Measurements from ENCODE around the gene NFKB2.
A peak's percentile ranks its signal among the peaks of the same experiment; 100 is the strongest.

Gene NFKB2

GRCh38 chr10:102396317-102396650 lies 779 bp downstream of the NFKB2 start:
- H3K27me3 ChIP-seq (replicated peaks; ENCODE audit: control insufficient read depth, insufficient read depth, low read length), result no peaks in the 10 kb centered on the region
- H3K4me3 ChIP-seq (replicated peaks; ENCODE audit: low read depth, low read length), result peak overlapping the region; percentile 95
- TF ChIP-seq, protein P1, sequence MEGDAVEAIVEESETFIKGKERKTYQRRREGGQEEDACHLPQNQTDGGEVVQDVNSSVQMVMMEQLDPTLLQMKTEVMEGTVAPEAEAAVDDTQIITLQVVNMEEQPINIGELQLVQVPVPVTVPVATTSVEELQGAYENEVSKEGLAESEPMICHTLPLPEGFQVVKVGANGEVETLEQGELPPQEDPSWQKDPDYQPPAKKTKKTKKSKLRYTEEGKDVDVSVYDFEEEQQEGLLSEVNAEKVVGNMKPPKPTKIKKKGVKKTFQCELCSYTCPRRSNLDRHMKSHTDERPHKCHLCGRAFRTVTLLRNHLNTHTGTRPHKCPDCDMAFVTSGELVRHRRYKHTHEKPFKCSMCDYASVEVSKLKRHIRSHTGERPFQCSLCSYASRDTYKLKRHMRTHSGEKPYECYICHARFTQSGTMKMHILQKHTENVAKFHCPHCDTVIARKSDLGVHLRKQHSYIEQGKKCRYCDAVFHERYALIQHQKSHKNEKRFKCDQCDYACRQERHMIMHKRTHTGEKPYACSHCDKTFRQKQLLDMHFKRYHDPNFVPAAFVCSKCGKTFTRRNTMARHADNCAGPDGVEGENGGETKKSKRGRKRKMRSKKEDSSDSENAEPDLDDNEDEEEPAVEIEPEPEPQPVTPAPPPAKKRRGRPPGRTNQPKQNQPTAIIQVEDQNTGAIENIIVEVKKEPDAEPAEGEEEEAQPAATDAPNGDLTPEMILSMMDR (IDR thresholded peaks at IDR 0.05; ENCODE audit: insufficient read depth, low read length, poor library complexity, severe bottlenecking), result no peak
- no peak for DNase-seq (ENCODE audit: extremely low read depth, insufficient read length)
- H3K36me3 ChIP-seq (ENCODE audit: control insufficient read depth, insufficient read depth, low read length), result peaks cover 35% of the 10 kb centered on the region

GRCh38 chr10:102396730-102397151 lies 1.2 kb downstream of the NFKB2 start:
- Histone ChIP-seq H3K36me3 (ENCODE audit: control insufficient read depth, insufficient read depth, low read length) (peaks cover 40% of the 10 kb centered on the region), H3K4me3 (replicated peaks; ENCODE audit: low read depth, low read length) (peak overlapping the region; percentile 95), H3K27me3 (replicated peaks; ENCODE audit: control insufficient read depth, insufficient read depth, low read length) (no peaks in the 10 kb centered on the region)
- TF ChIP-seq, protein P1 (IDR thresholded peaks at IDR 0.05; ENCODE audit: insufficient read depth, low read length, poor library complexity, severe bottlenecking), result no peak
- no peak for DNase-seq (ENCODE audit: extremely low read depth, insufficient read length)

DNA sequence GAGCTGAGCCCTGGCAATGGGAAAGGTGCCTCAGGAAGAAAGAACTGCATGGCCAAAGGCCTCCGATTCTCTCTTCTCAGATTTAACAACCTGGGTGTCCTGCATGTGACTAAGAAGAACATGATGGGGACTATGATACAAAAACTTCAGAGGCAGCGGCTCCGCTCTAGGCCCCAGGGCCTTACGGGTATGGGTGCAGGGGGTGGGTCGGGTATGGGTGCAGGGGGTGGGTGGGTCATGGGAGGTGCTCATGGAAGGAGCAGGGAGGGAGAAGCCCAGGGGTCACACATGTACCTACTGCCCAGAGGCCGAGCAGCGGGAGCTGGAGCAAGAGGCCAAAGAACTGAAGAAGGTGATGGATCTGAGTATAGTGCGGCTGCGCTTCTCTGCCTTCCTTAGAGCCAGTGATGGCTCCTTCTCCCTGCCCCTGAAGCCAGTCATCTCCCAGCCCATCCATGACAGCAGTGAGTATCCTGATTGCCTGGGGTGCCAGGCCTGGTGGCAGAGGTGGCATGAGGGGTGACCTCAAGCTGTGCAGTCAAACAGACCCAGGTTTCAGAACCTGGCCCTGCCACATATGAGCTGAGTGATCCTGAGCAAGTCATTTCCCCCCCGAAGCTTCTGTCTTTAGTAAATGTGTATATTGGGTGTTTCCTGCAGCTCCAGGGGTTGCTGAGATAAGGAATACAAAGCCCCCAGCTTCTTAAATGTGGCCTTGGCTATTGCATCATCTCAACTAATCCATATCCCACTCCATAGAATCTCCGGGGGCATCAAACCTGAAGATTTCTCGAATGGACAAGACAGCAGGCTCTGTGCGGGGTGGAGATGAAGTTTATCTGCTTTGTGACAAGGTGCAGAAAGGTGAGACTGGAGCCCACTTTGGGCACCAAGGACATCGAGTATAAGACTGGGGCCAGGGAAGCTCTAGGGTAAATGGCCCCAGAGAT lies 2.0 kb downstream of the NFKB2 start:
- H3K4me3 ChIP-seq (replicated peaks; ENCODE audit: low read depth, low read length), result peak overlapping the region; percentile 95
- H3K36me3 ChIP-seq (ENCODE audit: control insufficient read depth, insufficient read depth, low read length), result peaks cover 46% of the 10 kb centered on the region
- H3K27me3 ChIP-seq (replicated peaks; ENCODE audit: control insufficient read depth, insufficient read depth, low read length), result no peaks in the 10 kb centered on the region
- no peak for DNase-seq (ENCODE audit: extremely low read depth, insufficient read length)
- TF ChIP-seq, protein P1 (IDR thresholded peaks at IDR 0.05; ENCODE audit: insufficient read depth, low read length, poor library complexity, severe bottlenecking), result no peak

DNA sequence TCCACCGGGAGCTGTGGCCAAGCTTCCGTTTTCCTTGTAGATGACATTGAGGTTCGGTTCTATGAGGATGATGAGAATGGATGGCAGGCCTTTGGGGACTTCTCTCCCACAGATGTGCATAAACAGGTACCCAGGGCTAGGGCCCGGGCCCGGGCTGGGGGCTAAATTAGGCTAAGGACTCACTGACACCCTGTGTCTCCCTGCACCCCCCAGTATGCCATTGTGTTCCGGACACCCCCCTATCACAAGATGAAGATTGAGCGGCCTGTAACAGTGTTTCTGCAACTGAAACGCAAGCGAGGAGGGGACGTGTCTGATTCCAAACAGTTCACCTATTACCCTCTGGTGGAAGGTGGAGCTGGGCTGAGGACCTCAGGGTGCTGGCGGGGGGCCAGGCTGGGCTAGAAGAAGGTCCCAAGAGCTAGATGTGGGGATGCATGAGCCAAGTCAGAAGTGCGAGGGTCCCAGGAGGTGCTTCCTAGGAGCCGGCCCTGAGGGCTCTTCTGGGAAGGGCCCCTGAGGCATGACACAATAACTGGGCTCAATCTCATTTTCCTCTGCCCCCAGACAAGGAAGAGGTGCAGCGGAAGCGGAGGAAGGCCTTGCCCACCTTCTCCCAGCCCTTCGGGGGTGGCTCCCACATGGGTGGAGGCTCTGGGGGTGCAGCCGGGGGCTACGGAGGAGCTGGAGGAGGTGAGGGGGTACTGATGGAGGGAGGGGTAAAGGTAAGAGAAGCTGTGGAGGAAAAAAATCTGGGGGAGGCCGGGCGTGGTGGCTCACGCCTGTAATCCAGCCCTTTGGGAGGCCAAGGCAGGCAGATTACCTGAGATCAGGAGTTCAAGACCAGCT lies 2.9 kb downstream of the NFKB2 start:
- no peak for DNase-seq (ENCODE audit: extremely low read depth, insufficient read length)
- H3K36me3 ChIP-seq (ENCODE audit: control insufficient read depth, insufficient read depth, low read length), result peaks cover 51% of the 10 kb centered on the region
- H3K4me3 ChIP-seq (replicated peaks; ENCODE audit: low read depth, low read length), result peak overlapping the region; percentile 95
- no peaks in the 10 kb centered on the region for H3K27me3 ChIP-seq (replicated peaks; ENCODE audit: control insufficient read depth, insufficient read depth, low read length)
- TF ChIP-seq, protein P1 (IDR thresholded peaks at IDR 0.05; ENCODE audit: insufficient read depth, low read length, poor library complexity, severe bottlenecking), result no peak

- H3K27me3 ChIP-seq (replicated peaks; ENCODE audit: control insufficient read depth, insufficient read depth, low read length), result no peaks in the 10 kb centered on the region
- H3K4me3 ChIP-seq (replicated peaks; ENCODE audit: low read depth, low read length), result peak overlapping the region; percentile 95
- TF ChIP-seq, protein P1 (IDR thresholded peaks at IDR 0.05; ENCODE audit: insufficient read depth, low read length, poor library complexity, severe bottlenecking), result peak; percentile 79
- DNase-seq (ENCODE audit: extremely low read depth, insufficient read length), result peak; percentile 88
- H3K36me3 ChIP-seq (ENCODE audit: control insufficient read depth, insufficient read depth, low read length), result peaks cover 53% of the 10 kb centered on the region
Measured at GRCh38 chr10:102399217-102400021, 3.9 kb downstream of the NFKB2 start.
